Endodermal cell (in vitro differentiated cells): Measurements from ENCODE around the gene ADH7. TPM values are rescaled to one million over a fixed set of nuclear protein-coding genes. Genes with fewer than 3 reads are reported as not detected.

Experiments used
- DNase-seq: peaks from one replicate; pipeline ENCODE4 v3.0.0-alpha.2; 2017
- H3K27ac ChIP-seq: 2 replicates; pipeline ENCODE4 v1.5.1; 2013; ENCODE audit warnings: mild to moderate bottlenecking, low read depth, low read length, moderate library complexity
- H3K27me3 ChIP-seq: 2 replicates; pipeline ENCODE4 v1.6.1; 2013; ENCODE audit warnings: mild to moderate bottlenecking, low read length, moderate library complexity; ENCODE audit not compliant: insufficient read depth, control insufficient read depth, poor library complexity, severe bottlenecking
- H3K36me3 ChIP-seq: 2 replicates; pipeline ENCODE4 v1.7.0; 2013; ENCODE audit warnings: mild to moderate bottlenecking, low read length, moderate library complexity; ENCODE audit not compliant: control insufficient read depth, insufficient read depth
- H3K4me1 ChIP-seq: one replicate; pipeline ENCODE4 v1.7.0; 2013; ENCODE audit warnings: low read length; ENCODE audit not compliant: control insufficient read depth, insufficient read depth
- H3K4me3 ChIP-seq: 2 replicates; pipeline ENCODE4 v1.5.1; 2013; ENCODE audit warnings: mild to moderate bottlenecking, low read length, moderate library complexity
- H3K9ac ChIP-seq: 2 replicates; pipeline ENCODE4 v1.6.1; 2013; ENCODE audit warnings: mild to moderate bottlenecking, low read length, moderate library complexity; ENCODE audit not compliant: poor library complexity, severe bottlenecking; ENCODE audit errors: extremely low read depth
- H3K9me3 ChIP-seq: 2 replicates; pipeline ENCODE4 v1.6.1; 2013; ENCODE audit warnings: mild to moderate bottlenecking, low read length, moderate library complexity; ENCODE audit not compliant: control insufficient read depth
- H3K27ac Mint-ChIP-seq: 2 replicates; pipeline ENCODE4 v1.8.0; 2020; ENCODE audit warnings: mixed read lengths
- H3K27me3 Mint-ChIP-seq: 2 replicates; pipeline ENCODE4 v1.8.0; 2021; ENCODE audit warnings: mild to moderate bottlenecking, mixed read lengths; ENCODE audit not compliant: insufficient read depth
- H3K36me3 Mint-ChIP-seq: 2 replicates; pipeline ENCODE4 v1.8.0; 2020; ENCODE audit warnings: low read depth, mixed read lengths
- H3K4me1 Mint-ChIP-seq: 2 replicates; pipeline ENCODE4 v1.8.0; 2020; ENCODE audit warnings: mixed read lengths
- H3K4me3 Mint-ChIP-seq: 2 replicates; pipeline ENCODE4 v1.8.0; 2020; ENCODE audit warnings: mild to moderate bottlenecking, moderate library complexity, mixed read lengths
- H3K9me3 Mint-ChIP-seq: 2 replicates; pipeline ENCODE4 v1.8.0; 2020; ENCODE audit warnings: mild to moderate bottlenecking, mixed read lengths
- CTCF ChIP-seq: fragments of 200-600 bp; sonication (generic); conservative IDR thresholded peaks from 2 replicates; pipeline ENCODE4 v1.5.0; 2021; ENCODE audit warnings: antibody characterized with exemption, mild to moderate bottlenecking
- WGBS, 2 experiments: methylation state at CpG; one replicate each; pipeline versions ENCODE4 v1.1.5 to v1.1.7; 2013; ENCODE audit warnings: missing lambda C conversion rate in 2 of 2, mixed read lengths in 1 of 2; ENCODE audit not compliant: insufficient coverage in 1 of 2, insufficient read length in 1 of 2; 5-methylcytosine and 5-hydroxymethylcytosine counted together
- total RNA-seq, 2 donors: library from RNA; stranded (reverse); fragmentation: NEBNext Ultra II Directional in 1 of 2; extraction: Animal tissue kit (Norgen Biotek cat#: 25700) in 1 of 2; gene quantifications; 2 replicates in 1 of 2; 3 replicates in 1 of 2; pipeline ENCODE4 v1.2.1, GENCODE V29; 2021

Gene ADH7
- total RNA-seq, 2 donors from 2014 or later, result not detected

- Mint-ChIP-seq H3K4me1 (peaks cover 4% of the 10 kb centered on the region), H3K36me3 (no peaks in the 10 kb centered on the region), H3K27ac (no peak overlapping the region), H3K27me3 (peaks cover 1% of the 10 kb centered on the region), H3K4me3 (no peak overlapping the region), H3K9me3 (no peaks in the 10 kb centered on the region)
- Histone ChIP-seq H3K4me3 (no peak overlapping the region), H3K27me3 (no peaks in the 10 kb centered on the region), H3K27ac (no peak overlapping the region), H3K4me1 (no peaks in the 10 kb centered on the region), H3K36me3 (no peaks in the 10 kb centered on the region), H3K9ac (no peak overlapping the region), H3K9me3 (no peaks in the 10 kb centered on the region)
- 92 to 100% methylated on average over 3 to 5 of the region's 5 CpGs for WGBS, 2 experiments
- no peak for DNase-seq
- TF ChIP-seq CTCF, result no peak
Observed at GRCh38 chr4:99403380-99404184, 31.6 kb downstream of the ADH7 start.

GRCh38 chr4:99402765-99403164 lies 32.4 kb downstream of the ADH7 start:
- no peaks in the 10 kb centered on the region for H3K27me3 ChIP-seq
- no peaks in the 10 kb centered on the region for H3K9me3 ChIP-seq
- Mint-ChIP-seq H3K27ac (no peak overlapping the region), H3K9me3 (no peaks in the 10 kb centered on the region), H3K4me1 (peaks cover 4% of the 10 kb centered on the region), H3K4me3 (no peak overlapping the region), H3K36me3 (no peaks in the 10 kb centered on the region), H3K27me3 (peaks cover 1% of the 10 kb centered on the region)
- H3K4me3 ChIP-seq, result no peak overlapping the region
- peak; percentile 49 for DNase-seq
- whole genome bisulfite sequencing, 2 experiments, result 84 to 100% methylated on average over 1 to 3 of the region's 3 CpGs
- no peak overlapping the region for H3K27ac ChIP-seq
- H3K9ac ChIP-seq, result no peak overlapping the region
- TF ChIP-seq CTCF, result peak; percentile 63
- H3K4me1 ChIP-seq, result no peaks in the 10 kb centered on the region
- H3K36me3 ChIP-seq, result no peaks in the 10 kb centered on the region

GRCh38 chr4:99400831-99401230 lies 34.3 kb downstream of the ADH7 start:
- Mint-ChIP-seq H3K9me3 (no peaks in the 10 kb centered on the region), H3K27ac (no peak overlapping the region), H3K36me3 (no peaks in the 10 kb centered on the region), H3K27me3 (peaks cover 1% of the 10 kb centered on the region), H3K4me3 (no peak overlapping the region), H3K4me1 (peaks cover 4% of the 10 kb centered on the region)
- H3K4me1 ChIP-seq, result no peaks in the 10 kb centered on the region
- no peak for TF ChIP-seq CTCF
- H3K9me3 ChIP-seq, result no peaks in the 10 kb centered on the region
- DNase-seq, result no peak
- no peaks in the 10 kb centered on the region for H3K36me3 ChIP-seq
- no peak overlapping the region for H3K4me3 ChIP-seq
- no peaks in the 10 kb centered on the region for H3K27me3 ChIP-seq
- no peak overlapping the region for H3K9ac ChIP-seq
- H3K27ac ChIP-seq, result no peak overlapping the region
